SK-N-SH (cell line): Measurements from ENCODE around the gene TMEM80.

Source experiments
- CHD2 ChIP-seq: fragments of 150-350 bp; IDR thresholded peaks from 2 replicates; pipeline ENCODE4 v1.6.1; 2018; ENCODE audit warnings: low read length; ENCODE audit not compliant: partially characterized antibody
- CTCF ChIP-seq: fragments of 200-600 bp; sonication (generic); IDR thresholded peaks from 2 replicates; pipeline ENCODE4 v1.6.1; 2017; ENCODE audit warnings: antibody characterized with exemption, mild to moderate bottlenecking, moderate library complexity
- EP300 ChIP-seq, 2 experiments: IDR thresholded peaks; 2 replicates each; pipeline versions ENCODE4 v1.4.0 to v1.6.1; 2012; ENCODE audit warnings: borderline replicate concordance in 1 of 2, low read depth in 1 of 2, low read length in 1 of 2
- FOXJ3 ChIP-seq: sonication (generic); formaldehyde crosslinking; IDR thresholded peaks from 2 replicates; pipeline ENCODE4 v1.5.1; 2020; ENCODE audit warnings: mild to moderate bottlenecking, missing genetic modification reagents
- JUND ChIP-seq: IDR thresholded peaks from 2 replicates; pipeline ENCODE4 v1.4.0; 2012
- MAX ChIP-seq: IDR thresholded peaks from 2 replicates; pipeline ENCODE4 v1.4.0; 2012; ENCODE audit warnings: low read depth
- NRF1 ChIP-seq: IDR thresholded peaks from 2 replicates; pipeline ENCODE4 v1.6.1; 2012; ENCODE audit warnings: low read depth, mild to moderate bottlenecking, low read length
- POLR2AphosphoS5 ChIP-seq: IDR thresholded peaks from 2 replicates; pipeline ENCODE4 v1.6.1; 2012; ENCODE audit warnings: low read depth, low read length
- RAD21 ChIP-seq: IDR thresholded peaks from 2 replicates; pipeline ENCODE4 v1.6.1; 2012; ENCODE audit warnings: mild to moderate bottlenecking, low read length
- RCOR1 ChIP-seq: fragments of 150-350 bp; IDR thresholded peaks from 2 replicates; pipeline ENCODE4 v1.6.1; 2017; ENCODE audit warnings: antibody characterized with exemption, low read length
- REST ChIP-seq: IDR thresholded peaks from 2 replicates; pipeline ENCODE4 v1.6.1; 2012; ENCODE audit warnings: mild to moderate bottlenecking, low read depth, low read length, moderate library complexity
- SIN3A ChIP-seq: IDR thresholded peaks from 2 replicates; pipeline ENCODE4 v1.6.1; 2012; ENCODE audit warnings: low read depth, mild to moderate bottlenecking, low read length, moderate library complexity, borderline replicate concordance
- TAF1 ChIP-seq: IDR thresholded peaks from 2 replicates; pipeline ENCODE4 v1.6.1; 2012; ENCODE audit warnings: low read depth, mild to moderate bottlenecking, low read length, moderate library complexity, borderline replicate concordance
- USF2 ChIP-seq: fragments of 150-350 bp; IDR thresholded peaks from 2 replicates; pipeline ENCODE4 v1.6.1; 2017; ENCODE audit warnings: antibody characterized with exemption, low read length, low read depth, borderline replicate concordance

- TF ChIP-seq CHD2 (no peak), CTCF (no peak), USF2 (no peak), TAF1 (no peak), MAX (no peak), EP300 (IDR thresholded peaks at IDR 0.05; ENCODE audit: borderline replicate concordance in 1 of 2, low read depth in 1 of 2, low read length in 1 of 2) (no peak), POLR2AphosphoS5 (no peak), RCOR1 (no peak), SIN3A (no peak), REST (no peak), RAD21 (no peak), NRF1 (no peak), JUND (no peak), FOXJ3 (no peak)
Measured at GRCh38 chr11:660681-661444, 34.8 kb upstream of the TMEM80 start.
